Lower leg skin (tissue), 3 donors: ENCODE measurements around the gene MEP1B.

Experiments
- CTCF ChIP-seq, 3 donors: fragments of 450-650 bp; IDR thresholded peaks; one replicate each; pipeline ENCODE4 v1.5.1; 2016; ENCODE audit warnings: antibody characterized with exemption in 3 of 3, mild to moderate bottlenecking in 3 of 3, moderate library complexity in 2 of 3
- POLR2A ChIP-seq, 2 donors: fragments of 450-650 bp; IDR thresholded peaks; one replicate each; pipeline ENCODE4 v1.6.1; 2016 to 2017; ENCODE audit warnings: antibody characterized with exemption in 2 of 2, mild to moderate bottlenecking in 1 of 2, moderate library complexity in 1 of 2

- TF ChIP-seq CTCF (IDR thresholded peaks at IDR 0.05) (no peak), POLR2A (IDR thresholded peaks at IDR 0.05) (no peak)
Measured at GRCh38 chr18:32238635-32239268, 48.9 kb downstream of the MEP1B start.
